NCI-H2227 (cell line): ENCODE results near the gene JAK1.
A peak's percentile ranks its signal among the peaks of the same experiment; 100 is the strongest.
"Not testable (repeated sequence)": the region's sequence is repeated elsewhere in the genome, so short reads cannot be mapped to it uniquely, and the experiment has no call there.

ENCODE experiments used
- DNase-seq: peaks from one replicate; lab custom pipeline; 2025; ENCODE audit not compliant: unreplicated experiment; lab: John Stamatoyannopoulos, UW

JAK1 gene

DNA sequence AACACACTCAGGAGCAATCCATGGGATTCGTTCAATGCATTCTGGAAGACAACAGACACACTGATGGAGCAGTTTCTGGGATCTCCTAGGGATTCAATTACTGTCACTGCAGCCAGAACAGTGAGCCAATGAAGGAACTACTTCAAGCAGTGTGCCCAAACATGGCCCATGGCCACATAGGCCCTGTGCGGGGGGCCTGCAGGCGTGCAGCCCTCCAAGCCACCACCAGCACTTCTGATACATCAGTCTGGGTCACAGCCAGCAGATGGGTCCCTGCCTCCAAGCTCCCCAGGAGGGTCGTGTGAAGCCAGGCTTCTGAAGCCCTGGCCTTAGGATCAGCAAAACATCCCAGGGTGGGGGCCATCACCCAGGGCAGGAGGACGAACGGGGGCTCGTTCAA lies 122.2 kb downstream of the JAK1 start:
- DNase-seq = no peak

DNA sequence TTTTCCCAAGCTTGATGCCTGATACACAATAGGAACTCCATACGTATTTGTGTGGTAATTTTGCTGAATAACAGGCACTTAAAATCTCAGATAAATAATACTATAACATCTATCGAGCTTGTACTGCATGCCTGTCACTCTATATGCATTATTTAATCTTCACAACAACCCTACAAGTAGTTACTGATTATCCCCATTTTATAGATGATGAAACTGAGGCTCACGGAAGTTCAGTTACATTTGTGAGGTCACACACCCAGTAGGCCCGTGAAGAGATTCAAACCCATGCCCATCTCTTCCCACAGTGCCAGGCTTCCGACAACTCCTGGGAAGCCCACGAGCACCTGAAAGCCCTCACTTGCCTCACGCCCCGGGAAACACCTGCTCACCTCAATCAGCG lies 122.7 kb downstream of the JAK1 start:
- no peak for DNase-seq

DNA sequence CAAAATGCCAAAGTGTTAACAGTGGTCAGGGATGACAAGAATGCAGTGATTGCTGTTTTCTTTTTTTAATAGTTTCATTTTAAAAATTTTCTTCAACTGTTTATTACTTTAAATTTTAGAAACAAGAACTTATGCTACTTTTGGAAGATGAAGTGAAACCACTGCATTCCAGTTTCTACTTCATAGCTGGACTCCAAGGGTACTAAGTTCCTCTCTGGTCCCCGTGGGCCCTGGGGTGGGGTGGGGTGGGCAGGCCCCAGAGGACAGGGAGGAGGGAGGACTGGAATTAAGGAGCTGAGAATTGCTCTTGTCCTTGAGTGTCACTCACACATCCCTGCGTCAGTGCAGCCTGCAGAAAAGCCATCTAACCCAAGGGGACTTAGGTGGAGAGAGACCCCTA lies 124.1 kb downstream of the JAK1 start:
- DNase-seq = no peak

DNA sequence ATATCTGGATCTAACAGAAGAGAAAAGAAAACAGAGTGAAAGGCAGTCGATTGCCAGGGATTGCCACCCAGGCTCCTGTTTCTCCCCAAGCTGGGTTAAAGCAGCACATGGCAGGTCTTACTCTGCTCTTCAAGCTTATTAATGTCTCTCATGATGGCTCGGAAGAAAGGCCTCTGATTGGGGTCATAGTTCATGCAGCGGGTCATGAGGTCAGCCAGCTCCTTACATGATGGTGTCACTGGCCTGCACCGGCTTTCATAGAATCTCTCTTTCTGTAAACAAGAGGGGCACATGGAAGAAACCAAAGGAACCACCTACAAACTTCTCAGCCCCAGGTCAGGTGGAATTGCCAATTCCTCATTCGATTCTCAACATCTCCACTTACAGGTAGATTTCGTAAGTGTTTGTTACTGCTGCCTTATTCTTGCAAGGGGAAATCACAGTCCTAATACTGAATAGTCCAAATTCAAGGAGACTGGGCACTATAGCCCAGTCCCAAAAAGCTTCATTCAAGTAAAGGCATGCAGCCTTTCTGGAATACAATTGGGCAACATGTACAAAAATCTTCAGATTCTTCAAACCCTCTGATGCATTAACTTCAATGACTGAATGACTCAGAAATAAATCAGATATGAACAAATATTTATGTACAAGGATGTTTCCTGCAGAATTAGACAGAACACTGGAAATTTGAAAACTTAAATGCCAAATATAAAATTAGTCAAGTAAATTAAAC lies 124.9 kb downstream of the JAK1 start:
- no peak for DNase-seq

DNA sequence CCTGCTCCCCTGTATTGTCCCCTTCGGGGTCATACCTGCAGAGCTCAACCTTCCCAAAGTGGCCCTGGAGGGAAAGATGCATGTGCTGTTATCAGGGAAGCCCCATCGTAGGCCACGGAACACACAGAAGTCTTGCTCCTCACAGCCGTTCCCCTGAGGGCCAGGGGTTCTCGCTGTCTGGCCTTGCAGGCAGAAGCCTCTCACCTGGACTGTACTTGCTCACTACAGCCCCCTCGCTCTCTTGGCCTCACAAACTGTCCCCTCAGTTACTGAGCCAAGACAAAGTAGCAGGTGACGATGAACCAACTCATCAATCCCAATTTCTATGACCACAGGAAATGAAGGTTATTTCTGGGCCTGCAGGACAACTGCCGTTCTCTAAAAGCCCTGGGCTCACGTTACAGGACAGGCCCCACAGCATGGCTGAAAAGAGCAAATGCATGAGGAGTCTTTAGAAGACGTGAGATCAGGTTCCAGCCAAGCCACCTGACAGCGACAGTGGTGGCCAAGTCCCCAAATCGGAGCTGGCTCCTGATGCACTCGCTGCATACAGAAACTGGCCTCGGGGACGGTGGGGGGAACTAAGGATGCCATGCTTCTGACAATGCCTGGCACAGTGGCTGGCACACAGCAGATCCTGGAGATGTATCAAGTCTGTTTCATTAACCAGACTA lies 126.5 kb downstream of the JAK1 start:
- DNase-seq = no peak

DNA sequence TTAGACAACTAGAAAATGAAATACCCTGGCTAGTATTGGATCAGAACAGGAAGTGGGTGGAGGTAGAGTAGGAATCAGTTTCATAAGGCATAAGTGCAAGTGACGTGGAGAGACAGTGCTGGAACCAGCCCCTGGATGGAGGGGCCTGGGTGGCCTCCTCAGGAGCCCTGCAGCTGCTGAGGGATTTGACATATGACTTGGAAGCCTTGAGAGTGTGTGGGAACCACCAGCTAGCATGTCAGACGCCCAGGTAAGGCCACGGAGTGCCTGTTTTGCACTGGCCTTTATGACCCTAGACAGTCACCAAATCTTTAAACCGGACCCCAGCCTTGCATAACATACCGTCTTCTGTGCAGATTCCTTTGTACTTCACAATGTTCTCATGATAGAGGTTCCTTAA lies 127.1 kb downstream of the JAK1 start:
- no peak for DNase-seq

DNA sequence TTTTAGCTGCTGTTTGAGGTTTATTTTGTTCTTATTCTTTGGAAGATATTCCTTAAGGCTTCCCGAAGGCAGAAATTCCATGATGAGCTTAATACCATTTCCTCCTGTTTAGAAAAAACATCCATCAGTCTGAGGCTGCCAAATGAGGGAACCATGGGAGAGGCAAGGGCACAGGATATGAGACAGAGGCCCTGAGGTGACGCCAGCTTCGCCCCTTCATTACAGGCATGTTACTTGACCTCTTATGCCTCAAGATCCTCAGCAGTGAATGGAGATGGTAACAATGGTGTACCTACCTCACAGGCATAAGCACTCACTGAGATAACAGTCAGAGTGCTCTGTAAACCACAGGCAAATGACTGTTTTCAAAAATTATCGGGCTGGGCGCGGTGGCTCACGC lies 127.9 kb downstream of the JAK1 start:
- no peak for DNase-seq

DNA sequence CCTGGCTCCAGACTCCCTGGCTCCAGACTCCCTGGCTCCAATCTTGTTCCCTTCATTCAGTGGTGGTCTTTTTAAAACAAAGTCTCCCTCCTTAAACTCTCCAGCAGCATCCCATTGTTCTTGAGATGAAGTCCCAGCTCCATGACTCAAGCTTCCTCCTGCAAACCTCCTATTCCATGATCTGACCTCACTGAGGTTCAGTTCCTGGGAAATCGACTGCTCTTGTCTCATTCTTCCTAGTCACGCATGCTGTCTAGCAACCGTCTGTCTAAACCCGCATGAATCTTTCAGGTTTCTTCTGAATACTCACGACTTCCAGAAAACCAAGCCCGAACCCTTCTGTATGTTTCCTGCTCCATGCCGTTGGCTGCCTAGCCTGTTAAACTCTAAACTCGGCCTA lies 129.5 kb downstream of the JAK1 start:
- DNase-seq = no peak

DNA sequence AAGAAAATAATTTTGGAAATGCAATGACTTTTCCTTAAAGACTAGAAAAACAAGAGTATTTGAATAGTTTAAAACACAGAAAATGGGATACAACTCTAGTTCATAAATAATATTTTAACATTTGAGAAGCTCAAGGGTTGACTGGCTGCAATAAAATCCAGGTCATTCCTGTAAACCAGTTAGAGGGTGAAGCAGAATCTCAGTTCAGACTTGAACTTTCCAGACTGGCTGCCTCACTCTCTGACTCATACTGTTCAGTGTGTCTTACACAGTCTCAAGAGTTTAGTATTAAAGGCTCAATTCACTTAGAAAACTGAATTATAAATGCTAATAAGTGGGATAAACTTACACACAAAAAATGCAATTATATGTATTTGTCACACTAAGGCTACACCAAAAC lies 131.6 kb downstream of the JAK1 start:
- DNase-seq = no peak

DNA sequence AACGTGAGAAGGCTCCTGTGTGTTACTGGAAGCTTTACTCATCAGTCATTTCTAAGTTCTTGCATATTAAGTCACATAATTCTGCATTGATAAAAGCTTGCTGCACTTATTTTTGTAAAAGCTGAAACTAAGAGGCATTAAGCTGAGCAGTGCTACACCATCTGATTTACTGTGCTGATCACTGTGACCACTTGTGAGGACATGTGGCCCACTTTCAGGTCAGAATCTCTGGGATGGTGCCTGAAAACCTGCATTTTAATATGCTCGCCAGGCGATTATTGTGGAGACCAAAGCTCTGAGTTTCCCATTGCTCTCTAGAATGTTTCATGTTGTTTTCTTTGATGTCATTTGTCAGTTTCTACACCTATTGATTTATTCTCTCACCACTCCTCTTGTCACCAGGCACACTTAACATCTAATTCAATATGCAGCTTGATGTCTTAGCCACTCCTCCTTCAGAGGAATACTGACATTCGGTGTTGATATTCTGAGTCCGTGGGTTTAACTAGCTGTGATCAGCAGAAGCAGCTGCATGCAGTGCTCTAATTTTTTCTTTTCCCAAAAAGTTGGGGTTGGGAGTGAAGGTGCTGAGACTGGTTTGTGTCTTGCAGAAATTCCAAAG lies 136.2 kb downstream of the JAK1 start:
- DNase-seq = no peak

DNA sequence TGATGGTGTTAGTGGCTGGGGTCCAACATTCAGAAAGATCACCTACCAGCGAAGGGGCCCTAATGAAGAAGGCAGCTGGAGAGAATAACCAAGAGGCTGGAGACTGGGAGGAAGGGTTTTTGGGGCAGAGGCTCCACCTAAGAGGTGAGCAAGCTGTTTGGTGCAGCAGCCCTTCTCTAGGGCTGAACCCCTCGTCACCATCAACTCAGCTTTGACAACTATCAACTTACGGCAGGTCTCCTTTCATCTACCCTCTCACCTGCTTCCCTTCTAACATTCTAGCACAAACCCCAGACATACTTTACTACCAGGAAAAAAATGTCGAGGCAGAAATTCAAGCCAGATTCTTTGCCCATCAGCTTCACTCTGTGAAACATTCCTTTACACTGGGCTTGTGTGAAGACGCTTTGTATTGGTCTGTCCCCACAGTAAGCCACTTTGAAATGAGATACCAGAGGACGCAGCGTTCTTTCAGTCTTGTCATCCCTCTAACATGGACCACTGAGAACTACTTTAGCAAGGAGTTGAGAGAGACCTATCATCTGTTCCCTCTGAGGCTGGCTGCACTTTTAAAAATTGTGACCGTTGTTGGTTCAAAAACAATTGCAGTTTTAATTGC lies 136.8 kb downstream of the JAK1 start:
- DNase-seq = no peak

DNA sequence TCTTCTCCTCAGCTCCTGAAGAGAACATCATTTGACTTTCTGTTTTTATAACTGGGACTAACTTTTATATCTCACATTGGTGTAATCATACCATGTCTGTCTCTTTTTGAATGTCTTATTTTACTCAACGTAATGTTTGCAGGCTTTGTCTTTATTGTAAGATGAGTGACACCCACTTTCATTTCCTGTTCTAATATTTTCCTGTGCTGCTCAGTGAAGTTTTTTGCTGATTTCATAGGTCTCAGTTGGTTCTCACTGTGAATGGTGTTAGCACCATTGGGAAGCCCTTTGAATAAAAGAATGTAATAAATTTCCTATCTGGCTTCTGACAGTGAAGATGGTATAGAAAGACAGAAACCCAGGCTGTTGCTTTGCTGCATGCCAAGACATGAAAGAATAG lies 137.5 kb downstream of the JAK1 start:
- no peak for DNase-seq

DNA sequence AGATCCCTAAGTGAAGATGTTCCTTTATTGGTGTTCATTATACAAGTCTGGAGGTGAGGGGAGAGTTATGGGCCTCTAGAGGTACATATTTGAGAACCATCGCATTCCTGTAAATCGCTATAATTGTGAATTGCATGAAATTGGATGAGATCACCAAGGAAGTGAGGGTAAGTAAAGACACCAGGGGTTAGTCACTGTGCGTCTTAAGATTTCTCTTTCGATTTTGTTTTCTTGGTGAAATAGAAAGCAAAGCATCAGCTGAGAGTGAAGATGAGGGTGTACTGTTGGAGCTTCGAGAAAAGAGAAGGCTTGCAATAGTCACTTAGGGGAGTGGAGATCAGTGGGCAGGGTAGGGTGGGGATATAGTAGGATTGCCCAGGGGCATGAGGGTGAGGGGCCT lies 139.4 kb downstream of the JAK1 start:
- no peak for DNase-seq

DNA sequence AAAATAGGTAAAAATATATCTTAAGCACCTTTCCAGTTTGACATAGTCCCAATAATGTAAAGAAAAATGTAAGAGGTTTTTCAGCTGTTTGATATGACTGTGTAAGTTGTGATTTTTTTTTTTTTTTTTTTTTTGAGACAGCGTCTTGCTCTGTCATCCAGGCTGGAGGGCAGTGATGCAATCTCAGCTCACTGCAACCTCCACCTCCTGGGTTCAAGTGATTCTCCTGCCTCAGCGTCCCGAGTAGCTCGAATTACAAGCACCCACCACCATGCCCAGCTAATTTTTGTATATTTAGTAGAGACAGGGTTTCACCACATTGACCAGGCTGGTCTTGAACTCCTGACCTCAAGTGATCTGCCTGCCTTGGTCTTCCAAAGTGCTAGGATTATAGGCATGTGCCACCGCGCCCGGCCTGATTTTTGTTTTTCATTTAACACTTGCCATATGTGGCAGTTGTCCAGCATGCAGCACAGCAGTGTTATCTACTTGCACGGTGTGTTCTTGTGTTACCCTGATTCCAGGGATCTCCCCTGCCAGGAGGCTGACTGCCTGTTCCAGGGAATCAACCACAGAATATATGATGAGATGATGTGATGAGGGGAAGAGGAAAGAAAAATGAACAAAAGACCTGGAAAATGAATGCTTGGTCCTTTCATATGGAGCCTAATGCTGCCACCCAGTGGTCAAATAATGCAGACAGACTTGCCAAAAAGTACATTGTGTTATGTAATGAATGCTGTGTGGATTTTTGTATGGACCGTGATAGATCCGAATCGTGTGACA lies 142.5 kb downstream of the JAK1 start:
- peak; percentile 89 for DNase-seq

DNA sequence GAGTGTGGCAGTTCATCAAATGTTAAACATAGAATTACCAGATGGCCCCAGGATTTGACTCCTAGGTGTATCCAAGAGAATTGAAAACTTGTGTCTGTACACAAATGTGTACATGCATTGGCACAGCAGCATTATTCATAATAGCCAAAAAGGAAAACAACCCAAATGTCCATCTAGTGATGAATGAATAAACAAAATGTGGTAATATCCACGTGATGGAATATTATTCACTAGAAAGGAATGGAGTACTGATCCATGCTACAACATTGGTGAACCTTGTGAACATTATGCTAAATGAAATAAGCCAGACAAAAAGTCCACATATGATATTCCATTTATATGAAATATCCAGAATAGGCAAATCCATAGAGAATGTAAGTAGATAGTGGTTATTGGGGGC lies 143.7 kb downstream of the JAK1 start:
- DNase-seq = no peak

DNA sequence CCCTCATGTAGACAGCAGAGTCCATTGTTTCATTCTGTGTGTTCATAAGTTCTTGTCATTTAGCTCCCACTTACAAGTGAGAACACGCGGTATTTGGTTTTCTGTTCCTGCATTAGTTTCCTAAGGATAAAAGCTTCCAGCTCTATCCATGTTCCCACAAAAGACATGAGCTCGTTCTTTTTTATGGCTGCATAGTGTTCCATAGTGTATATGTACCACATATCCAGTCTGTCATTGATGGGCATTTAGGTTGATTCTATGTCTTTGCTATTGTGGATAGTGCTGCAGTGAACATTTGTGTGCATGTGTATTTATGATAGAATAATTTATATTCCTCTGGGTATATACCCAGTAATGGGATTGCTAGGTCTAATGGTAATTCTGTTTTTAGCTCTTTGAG lies 145.8 kb downstream of the JAK1 start:
- DNase-seq = not testable (repeated sequence)

DNA sequence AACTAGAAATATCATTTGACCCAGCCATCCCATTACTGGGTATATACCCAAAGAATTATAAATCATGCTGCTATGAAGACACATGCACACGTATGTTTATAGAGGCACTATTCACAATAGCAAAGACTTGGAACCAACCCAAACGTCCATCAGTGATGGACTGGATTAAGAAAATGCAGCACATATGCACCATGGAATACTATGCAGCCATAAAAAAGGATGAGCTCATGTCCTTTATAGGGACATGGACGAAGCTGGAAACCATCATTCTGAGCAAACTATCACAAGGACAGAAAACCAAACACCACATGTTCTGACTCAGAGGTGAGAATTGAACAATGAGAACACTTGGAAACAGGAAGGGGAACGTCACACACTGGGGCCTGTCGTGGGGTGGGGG lies 149.0 kb downstream of the JAK1 start:
- not testable (repeated sequence) for DNase-seq

DNA sequence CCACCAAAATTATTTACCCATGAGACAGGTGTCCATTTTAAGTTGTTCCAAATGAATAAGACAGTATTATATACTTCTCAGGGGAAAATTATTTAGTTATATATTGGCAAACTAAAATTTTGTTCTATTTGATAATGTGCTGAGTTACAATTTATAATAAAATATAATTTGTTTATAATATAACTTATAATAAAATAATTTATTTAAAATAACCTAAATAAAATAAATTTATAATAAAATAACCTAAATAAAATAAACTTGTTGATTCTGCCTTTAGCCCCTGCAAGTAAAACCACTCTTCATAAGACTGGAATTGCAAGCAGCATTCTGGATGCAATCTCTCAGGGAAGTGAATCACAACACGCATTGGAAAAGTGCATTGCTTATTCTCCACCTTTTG lies 151.9 kb downstream of the JAK1 start:
- DNase-seq = no peak

DNA sequence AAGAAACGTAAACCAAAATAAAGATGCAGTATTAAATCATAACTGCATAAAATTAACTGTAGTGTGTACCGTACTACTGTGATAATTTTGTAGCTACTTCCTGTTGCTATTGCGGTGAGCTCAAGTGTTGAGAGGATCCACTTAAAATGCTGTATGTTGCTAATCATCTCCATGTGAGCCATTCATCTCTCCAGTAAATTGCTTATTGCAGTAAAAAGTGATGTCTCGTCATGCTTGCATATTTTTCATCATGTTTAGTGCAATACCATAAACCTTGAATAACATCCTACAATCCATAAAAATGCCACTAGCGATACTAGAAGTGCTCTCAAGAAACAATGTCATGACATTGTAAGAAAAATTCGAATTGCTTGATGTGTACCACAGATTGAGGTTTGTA lies 155.2 kb downstream of the JAK1 start:
- no peak for DNase-seq

DNA sequence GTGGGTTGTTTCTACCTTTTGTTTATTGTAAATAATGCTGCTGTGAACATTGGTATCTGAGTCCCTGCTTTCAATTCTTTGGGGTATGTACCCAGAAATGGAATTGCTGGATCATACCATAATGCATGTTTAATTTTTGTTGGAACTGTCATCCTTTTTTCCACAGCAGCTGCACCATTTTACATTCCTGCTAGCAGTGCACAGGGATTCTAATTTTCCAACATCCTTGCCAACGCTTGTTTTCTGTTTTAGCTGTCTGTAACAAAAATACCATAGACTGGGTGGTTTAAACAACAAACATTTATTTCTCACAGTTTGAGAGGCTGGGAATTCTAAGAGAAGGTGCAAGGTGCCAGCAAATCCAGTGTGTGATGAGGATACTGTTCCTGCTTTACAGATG lies 156.3 kb downstream of the JAK1 start:
- no peak for DNase-seq

DNA sequence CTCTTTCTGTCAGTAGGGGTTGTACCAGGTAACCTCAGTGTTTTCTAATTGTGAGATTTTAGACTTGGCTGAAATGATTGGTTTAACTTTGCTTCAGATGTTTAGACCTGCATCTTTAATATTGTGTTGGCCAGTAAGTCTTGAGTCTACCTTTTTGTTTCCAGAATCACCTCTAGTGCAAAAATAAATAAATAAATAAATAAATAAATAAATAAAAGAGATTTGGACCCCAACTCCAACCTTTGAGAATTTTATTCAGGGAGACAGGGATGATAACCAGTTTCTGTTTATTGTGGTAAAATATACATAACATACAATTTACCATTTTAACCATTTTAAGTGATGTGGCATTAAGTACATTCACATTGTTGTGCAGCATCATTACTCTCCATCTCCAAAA lies 157.0 kb downstream of the JAK1 start:
- DNase-seq = no peak
